ENCODE results near the gene RNF169. TPM values are rescaled to one million over a fixed set of nuclear protein-coding genes. Genes with fewer than 3 reads are reported as not detected.

Gene RNF169
- total RNA-seq, 2 donors from 2014 or later: 10.3 to 11.6 TPM

DNA sequence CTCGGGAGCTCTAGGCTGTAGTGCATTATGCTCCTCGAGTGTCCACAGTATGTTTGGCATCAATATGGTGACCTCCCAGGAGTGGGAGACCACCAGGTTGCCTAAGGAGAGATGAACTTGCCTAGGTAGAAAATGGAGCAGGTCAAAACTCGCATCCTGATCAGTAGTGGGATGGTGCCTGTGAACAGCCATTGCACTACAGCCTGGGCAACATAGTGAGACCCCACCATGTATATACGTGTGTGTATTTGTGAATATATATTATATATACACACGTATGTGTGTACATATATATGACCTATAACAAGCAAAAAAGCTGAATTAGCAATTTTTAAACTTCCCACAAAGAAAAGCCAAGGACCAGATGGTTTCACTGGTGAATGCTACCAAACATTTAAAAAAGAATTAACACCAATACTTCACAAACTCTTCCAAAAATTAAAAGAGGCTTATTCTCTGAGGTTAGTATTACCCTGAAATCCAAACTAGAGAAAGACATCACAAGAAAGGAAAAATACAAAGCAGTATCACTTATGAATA lies 97.4 kb downstream of the RNF169 start:
- intact Hi-C loops (cut with DNase I): no loop called here
- DNase-seq (no peak), ATAC-seq (no peak)

- DNase-seq (no peak), ATAC-seq (no peak)
- intact Hi-C loops (cut with DNase I): no loop called here
Measured at GRCh38 chr11:74846770-74847169, 98.1 kb downstream of the RNF169 start.

GRCh38 chr11:74847395-74847794 lies 98.7 kb downstream of the RNF169 start:
- ATAC-seq: no peak
- intact Hi-C loops (cut with DNase I): no loop called here
- DNase-seq: no peak

DNA sequence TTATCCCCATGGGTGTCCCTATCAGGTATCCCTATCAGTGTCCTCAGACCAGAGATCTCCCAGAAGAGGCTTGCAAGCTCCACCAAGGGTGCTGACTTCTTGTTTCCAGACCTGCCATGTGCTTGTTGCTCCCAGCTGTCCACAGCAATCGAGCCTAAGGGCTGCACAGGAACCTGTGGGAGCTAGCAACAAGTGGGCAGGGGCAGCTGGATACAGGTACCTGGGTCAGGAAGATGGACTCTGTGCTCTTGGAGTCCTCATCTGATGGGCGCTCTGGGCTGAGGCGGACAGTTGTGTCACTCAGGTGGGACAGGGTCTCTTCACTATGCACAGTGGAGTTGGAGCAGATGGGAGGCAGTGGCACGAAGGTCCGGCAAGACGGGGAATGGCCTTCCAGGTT lies 99.2 kb downstream of the RNF169 start:
- DNase-seq: no peak
- ATAC-seq: no peak
- intact Hi-C loops (cut with DNase I): no loop called here

GRCh38 chr11:74849525-74850391 lies 101.1 kb downstream of the RNF169 start:
- peak; percentile 40 for DNase-seq
- intact Hi-C loops (cut with DNase I): no loop called here
- peak in 1 of 2 donors; percentile 50 for ATAC-seq

DNA sequence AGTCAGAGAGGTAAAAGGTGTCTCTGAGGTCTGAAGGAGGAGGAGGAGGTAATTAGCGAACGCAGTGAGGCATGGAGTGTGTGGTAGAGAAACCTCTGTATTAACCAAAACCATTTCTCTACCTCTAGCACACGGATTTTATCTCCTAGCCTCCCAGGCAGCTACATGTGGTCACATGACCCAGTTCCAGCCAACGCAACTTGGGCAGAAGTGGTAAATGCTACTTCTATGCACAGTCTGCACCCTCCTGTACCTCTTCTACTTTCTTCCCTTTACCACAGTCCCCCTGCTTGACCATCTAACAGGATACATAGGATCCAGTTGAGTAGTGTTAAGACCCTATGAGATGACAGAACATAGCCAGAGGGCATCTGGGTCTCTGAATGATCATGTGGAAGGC lies 104.6 kb downstream of the RNF169 start:
- intact Hi-C loops (cut with DNase I): no loop called here

GRCh38 chr11:74860743-74861142 lies 112.1 kb downstream of the RNF169 start:
- intact Hi-C loops (cut with DNase I): no loop called here

More for the DNA sequence above, 104.6 kb downstream of the RNF169 start:
- ATAC-seq (no peak), DNase-seq (no peak)

DNA sequence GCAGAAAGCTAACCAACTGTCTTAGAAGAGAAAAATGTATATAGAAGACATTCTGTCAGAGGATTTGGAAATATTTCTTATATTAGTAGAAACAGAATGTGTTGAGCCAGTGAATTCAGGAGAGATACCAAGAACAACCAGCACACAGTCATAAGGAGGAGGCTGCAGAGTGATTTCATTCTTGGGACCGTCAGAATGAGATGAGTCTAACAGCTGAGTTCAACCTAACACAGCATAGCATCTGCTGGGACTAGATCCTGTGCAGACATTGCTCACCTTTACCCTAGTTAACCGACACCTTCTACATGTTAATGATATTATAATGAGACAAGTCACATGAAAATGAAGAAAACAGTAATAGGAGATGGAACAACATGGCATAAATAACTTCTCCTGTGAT lies 114.8 kb downstream of the RNF169 start:
- intact Hi-C loops (cut with DNase I): no loop called here
- ATAC-seq (no peak), DNase-seq (no peak)

More at GRCh38 chr11:74860743-74861142, 112.1 kb downstream of the RNF169 start:
- ATAC-seq (no peak), DNase-seq (no peak)

- ATAC-seq: no peak
- intact Hi-C loops (cut with DNase I): no loop called here
- DNase-seq: no peak
Measured at GRCh38 chr11:74866557-74866956, 117.9 kb downstream of the RNF169 start.

GRCh38 chr11:74870485-74870884 lies 121.8 kb downstream of the RNF169 start:
- DNase-seq (no peak), ATAC-seq (no peak)
- intact Hi-C loops (cut with DNase I): no loop called here

DNA sequence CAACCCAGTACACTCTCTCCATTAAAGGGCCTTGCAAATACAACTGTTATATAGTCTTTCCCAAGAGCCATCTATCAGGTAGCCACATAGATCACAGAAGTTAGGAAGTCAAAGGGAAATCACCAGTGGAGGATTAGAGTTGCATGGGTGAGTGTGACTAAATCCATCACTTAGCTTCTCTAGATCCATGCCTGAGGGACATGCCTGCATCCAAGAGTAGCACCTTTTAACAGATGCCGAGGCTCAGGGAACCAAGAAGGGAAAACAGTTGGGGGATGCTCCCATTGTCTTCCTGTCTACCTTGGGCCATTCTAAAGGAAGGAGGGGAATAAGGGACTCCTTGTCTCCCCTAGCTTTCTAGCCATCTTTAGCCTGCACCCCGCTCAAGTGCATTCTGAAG lies 122.4 kb downstream of the RNF169 start:
- ATAC-seq (no peak), DNase-seq (no peak)
- intact Hi-C loops (cut with DNase I): no loop called here

GRCh38 chr11:74877132-74877531 lies 128.5 kb downstream of the RNF169 start:
- DNase-seq: no peak
- intact Hi-C loops (cut with DNase I): no loop called here
- ATAC-seq: no peak

Small RNA genes within 50 kb of the gene (microRNA-seq; reads per million reads assigned to microRNA genes)
- 0 reads per million in 2 donors for gene MIR4696

Other genes starting within 250 kb of the RNF169 start
- 1 to 10 TPM; 6.7 to 8.9 TPM for gene POLD3, start 156.3 kb upstream of the RNF169 start, total RNA-seq
- 10 to 100 TPM in 1 of 2 donors, 1 to 10 TPM in 1; 6.1 to 25.4 TPM for gene CHRDL2, start 17.4 kb upstream of the RNF169 start, total RNA-seq
- gene XRRA1, start 200.2 kb downstream of the RNF169 start, total RNA-seq: 10 to 100 TPM in 1 of 2 donors, 1 to 10 TPM in 1; 5.3 to 13.8 TPM
- 100 to 1,000 TPM; 124 to 141 TPM for gene SPCS2, start 200.4 kb downstream of the RNF169 start, total RNA-seq
- 1 to 10 TPM; 4.8 to 6.6 TPM for gene NEU3, start 240.1 kb downstream of the RNF169 start, total RNA-seq

Data from left cardiac atrium (tissue), 4 donors.